ENCODE measurements around the gene SLC6A3. TPM values are rescaled to one million over a fixed set of nuclear protein-coding genes. Genes with fewer than 3 reads are reported as not detected.
A peak's percentile ranks its signal among the peaks of the same experiment; 100 is the strongest.

The SLC6A3 gene
- total and polyA plus RNA-seq, 9 donors = 0.05 to 0.62 (median 0.40) TPM

DNA sequence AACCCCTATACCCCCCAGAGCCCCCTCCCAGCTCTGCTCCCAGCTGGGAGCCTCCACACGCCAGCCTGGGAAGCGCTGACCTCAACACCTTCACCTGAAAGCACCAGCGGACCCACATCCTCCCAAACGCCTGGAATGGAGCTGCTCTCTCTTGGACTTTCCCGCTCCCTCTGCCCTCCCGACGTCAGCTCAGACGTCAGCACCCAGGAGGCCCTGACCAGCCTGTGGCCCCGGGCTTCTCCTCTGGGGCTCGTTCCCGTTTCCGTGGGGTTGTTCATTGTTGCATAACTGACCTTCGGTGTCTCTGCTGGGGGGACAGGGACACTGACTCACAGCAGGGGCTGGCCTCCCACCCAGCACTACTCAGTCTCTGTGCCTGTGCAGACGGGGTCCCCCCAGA, 35.0 kb upstream of the SLC6A3 start:
- no peak overlapping the region for H3K27ac ChIP-seq
- no peaks in the 10 kb centered on the region for H3K36me3 ChIP-seq
- H3K4me3 ChIP-seq = no peak overlapping the region
- no peaks in the 10 kb centered on the region for H3K27me3 ChIP-seq
- intact Hi-C loops (cut with DNase I) = loop anchor here in 1 of 4 donors (10.0 kb wide), 1 partner anchor 165 kb away; no protein-coding TSS in a partner anchor
- DNase-seq = no peak
- WGBS, 3 donors = 64 to 73% (median 66%) methylated on average over 14 of the region's 14 CpGs
- no peaks in the 10 kb centered on the region for H3K4me1 ChIP-seq (ENCODE audit: insufficient read depth)
- TF ChIP-seq EP300 (IDR thresholded peaks at IDR 0.05) = no peak
- TF ChIP-seq, protein P1, sequence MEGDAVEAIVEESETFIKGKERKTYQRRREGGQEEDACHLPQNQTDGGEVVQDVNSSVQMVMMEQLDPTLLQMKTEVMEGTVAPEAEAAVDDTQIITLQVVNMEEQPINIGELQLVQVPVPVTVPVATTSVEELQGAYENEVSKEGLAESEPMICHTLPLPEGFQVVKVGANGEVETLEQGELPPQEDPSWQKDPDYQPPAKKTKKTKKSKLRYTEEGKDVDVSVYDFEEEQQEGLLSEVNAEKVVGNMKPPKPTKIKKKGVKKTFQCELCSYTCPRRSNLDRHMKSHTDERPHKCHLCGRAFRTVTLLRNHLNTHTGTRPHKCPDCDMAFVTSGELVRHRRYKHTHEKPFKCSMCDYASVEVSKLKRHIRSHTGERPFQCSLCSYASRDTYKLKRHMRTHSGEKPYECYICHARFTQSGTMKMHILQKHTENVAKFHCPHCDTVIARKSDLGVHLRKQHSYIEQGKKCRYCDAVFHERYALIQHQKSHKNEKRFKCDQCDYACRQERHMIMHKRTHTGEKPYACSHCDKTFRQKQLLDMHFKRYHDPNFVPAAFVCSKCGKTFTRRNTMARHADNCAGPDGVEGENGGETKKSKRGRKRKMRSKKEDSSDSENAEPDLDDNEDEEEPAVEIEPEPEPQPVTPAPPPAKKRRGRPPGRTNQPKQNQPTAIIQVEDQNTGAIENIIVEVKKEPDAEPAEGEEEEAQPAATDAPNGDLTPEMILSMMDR (IDR thresholded peaks at IDR 0.05) = no peak
- TF ChIP-seq POLR2A (IDR thresholded peaks at IDR 0.05) = no peak
- no peaks in the 10 kb centered on the region for H3K9me3 ChIP-seq

DNA sequence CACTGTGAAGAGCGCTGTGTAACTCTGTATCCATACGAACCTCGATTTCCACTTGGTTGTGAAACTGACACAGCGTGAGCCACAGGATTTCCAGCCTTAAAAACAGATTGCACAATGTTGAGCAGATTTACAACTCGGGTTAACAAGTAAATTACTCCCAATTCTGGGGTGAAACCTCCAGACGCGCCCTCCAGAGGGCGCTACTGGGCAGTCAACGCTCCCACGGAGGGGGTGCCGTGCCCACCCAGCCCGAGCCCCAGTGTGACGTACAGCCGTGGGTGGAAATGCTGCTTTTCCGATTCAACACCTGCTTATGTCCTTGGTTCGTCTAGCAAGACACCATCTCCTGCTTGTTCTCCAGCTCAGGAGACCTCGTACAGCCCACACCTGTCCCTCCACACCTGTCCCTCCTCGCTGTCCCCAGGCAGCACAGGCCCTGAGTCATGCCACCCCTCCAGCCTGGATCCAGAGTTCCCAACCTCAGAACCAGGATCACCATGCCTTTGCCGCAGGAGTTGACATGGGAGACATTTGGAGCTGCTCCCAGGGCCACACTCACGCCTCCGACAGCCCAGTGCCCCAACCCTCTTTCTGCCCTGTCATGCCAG, 34.4 kb upstream of the SLC6A3 start:
- H3K9me3 ChIP-seq = no peaks in the 10 kb centered on the region
- no peak for TF ChIP-seq POLR2A (IDR thresholded peaks at IDR 0.05)
- TF ChIP-seq, protein P1 (IDR thresholded peaks at IDR 0.05) = peak; percentile 25 to 42 (median 41)
- H3K4me1 ChIP-seq (ENCODE audit: insufficient read depth) = no peaks in the 10 kb centered on the region
- WGBS, 3 donors = 45 to 48% (median 48%) methylated on average over 21 of the region's 21 CpGs
- H3K4me3 ChIP-seq = no peak overlapping the region
- DNase-seq = peak in 4 of 5 donors; percentile 41 to 64 (median 56)
- H3K36me3 ChIP-seq = no peaks in the 10 kb centered on the region
- H3K27ac ChIP-seq = no peak overlapping the region
- no peaks in the 10 kb centered on the region for H3K27me3 ChIP-seq
- intact Hi-C loops (cut with DNase I) = loop anchor here in 1 of 4 donors (10.0 kb wide), 1 partner anchor 165 kb away; no protein-coding TSS in a partner anchor

DNA sequence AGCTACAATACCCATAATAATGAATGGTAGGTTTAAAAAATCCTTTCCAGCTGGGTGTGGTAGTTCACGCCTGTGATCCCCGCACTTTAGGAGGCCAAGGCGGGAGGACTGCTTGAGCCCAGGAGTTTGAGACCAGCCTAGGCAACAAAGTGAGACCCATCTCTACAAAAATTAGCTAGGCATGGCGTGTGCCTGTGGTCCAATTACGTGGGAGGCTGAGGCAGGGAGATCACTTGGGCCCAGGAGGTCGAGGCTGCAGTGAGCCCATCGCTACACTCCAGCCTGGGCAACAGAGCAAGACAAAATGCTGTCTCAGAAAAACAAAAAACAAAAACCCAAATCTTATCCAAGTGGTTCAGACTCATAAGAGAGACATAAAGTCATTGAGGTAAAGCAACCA, 33.8 kb upstream of the SLC6A3 start:
- WGBS, 3 donors = 78 to 83% (median 81%) methylated on average over 7 of the region's 7 CpGs
- no peaks in the 10 kb centered on the region for H3K4me1 ChIP-seq (ENCODE audit: insufficient read depth)
- intact Hi-C loops (cut with DNase I) = no loop called here
- H3K27me3 ChIP-seq = no peaks in the 10 kb centered on the region
- no peak for DNase-seq
- no peaks in the 10 kb centered on the region for H3K36me3 ChIP-seq
- H3K4me3 ChIP-seq = no peak overlapping the region
- H3K27ac ChIP-seq = no peak overlapping the region
- TF ChIP-seq, protein P1 (IDR thresholded peaks at IDR 0.05) = no peak
- TF ChIP-seq EP300 (IDR thresholded peaks at IDR 0.05) (no peak), POLR2A (IDR thresholded peaks at IDR 0.05) (no peak)
- H3K9me3 ChIP-seq = no peaks in the 10 kb centered on the region

DNA sequence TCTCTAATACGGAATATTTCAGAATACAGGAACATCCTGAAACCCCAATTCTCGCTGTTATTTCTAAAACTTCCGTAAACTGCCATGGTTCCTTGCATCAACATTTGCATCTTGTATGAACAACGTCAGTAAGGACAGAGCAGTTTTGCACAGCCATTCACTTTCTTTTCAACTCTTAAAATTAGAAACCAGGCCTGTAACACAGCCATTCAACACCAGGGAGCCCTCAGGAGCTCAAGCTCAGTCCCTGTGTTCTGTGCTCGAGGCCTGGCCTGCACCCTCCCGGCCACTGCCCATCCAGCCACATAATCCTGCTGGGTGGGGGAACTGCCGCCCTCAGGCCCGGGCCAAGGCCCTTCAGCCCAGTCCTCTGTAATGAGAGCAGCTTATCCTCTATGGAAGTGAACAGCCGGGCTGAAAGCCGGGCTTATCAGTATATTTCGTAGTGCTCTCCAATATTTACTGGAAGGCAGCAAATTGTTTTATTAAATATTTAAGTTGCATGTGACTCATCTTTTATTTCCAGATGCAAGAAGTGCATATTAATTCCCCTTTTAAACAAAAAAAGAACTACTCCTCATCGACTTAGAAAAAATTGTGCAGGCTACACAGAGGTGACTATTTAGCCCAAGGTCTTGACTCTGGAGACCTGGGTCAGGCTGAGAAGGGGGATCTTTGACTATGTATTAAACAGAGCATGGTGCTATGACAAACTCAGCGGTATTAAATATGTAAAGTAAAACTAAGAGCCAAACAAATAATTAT, 33.2 kb upstream of the SLC6A3 start:
- Histone ChIP-seq H3K27me3 (no peaks in the 10 kb centered on the region), H3K36me3 (no peaks in the 10 kb centered on the region), H3K27ac (no peak overlapping the region), H3K9me3 (no peaks in the 10 kb centered on the region), H3K4me3 (no peak overlapping the region), H3K4me1 (ENCODE audit: insufficient read depth) (no peaks in the 10 kb centered on the region)
- 26 to 48% (median 34%) methylated on average over 13 of the region's 13 CpGs for WGBS, 3 donors
- intact Hi-C loops (cut with DNase I) = no loop called here
- TF ChIP-seq, protein P1 (IDR thresholded peaks at IDR 0.05) = no peak
- no peak for TF ChIP-seq POLR2A (IDR thresholded peaks at IDR 0.05)
- TF ChIP-seq EP300 (IDR thresholded peaks at IDR 0.05) = no peak
- DNase-seq = no peak

All from ovary (tissue), 9 donors.